Hepatocyte (in vitro differentiated cells): ENCODE results near the gene DOCK4. TPM values are rescaled to one million over a fixed set of nuclear protein-coding genes. Genes with fewer than 3 reads are reported as not detected.

Experiments used
- DNase-seq: peaks from one replicate; pipeline ENCODE4 v3.0.0-alpha.2; 2016; ENCODE audit warnings: low spot score
- H2AFZ ChIP-seq: fragments of 200-600 bp; sonication (generic); 2 replicates; pipeline ENCODE4 v1.6.0; 2016; ENCODE audit warnings: antibody characterized with exemption, mild to moderate bottlenecking
- H3K27ac ChIP-seq: fragments of 200-600 bp; sonication (generic); 2 replicates; pipeline ENCODE4 v1.5.1; 2016; ENCODE audit warnings: mild to moderate bottlenecking
- H3K27me3 ChIP-seq: fragments of 200-600 bp; sonication (generic); 2 replicates; pipeline ENCODE4 v1.6.1; 2016
- H3K36me3 ChIP-seq: fragments of 200-600 bp; sonication (generic); replicated peaks from 2 replicates; pipeline ENCODE4 v1.5.1; 2016; ENCODE audit warnings: low read depth; ENCODE audit not compliant: insufficient read depth
- H3K4me1 ChIP-seq: fragments of 200-600 bp; sonication (generic); 2 replicates; pipeline ENCODE4 v1.5.1; 2016; ENCODE audit warnings: mild to moderate bottlenecking, moderate library complexity; ENCODE audit not compliant: insufficient read depth
- H3K4me2 ChIP-seq: fragments of 200-600 bp; sonication (generic); 2 replicates; pipeline ENCODE4 v1.6.0; 2016
- H3K4me3 ChIP-seq: fragments of 200-600 bp; sonication (generic); 2 replicates; pipeline ENCODE4 v1.5.1; 2016; ENCODE audit warnings: mild to moderate bottlenecking
- H3K79me2 ChIP-seq: fragments of 200-600 bp; sonication (generic); 2 replicates; pipeline ENCODE4 v1.6.0; 2017; ENCODE audit warnings: mild to moderate bottlenecking
- H3K9me2 ChIP-seq: fragments of 200-600 bp; sonication (generic); replicated peaks from 2 replicates; pipeline ENCODE4 v1.6.0; 2017; ENCODE audit warnings: mild to moderate bottlenecking; ENCODE audit not compliant: insufficient read depth
- H3K9me3 ChIP-seq: fragments of 200-600 bp; sonication (generic); 2 replicates; pipeline ENCODE4 v1.5.1; 2016; ENCODE audit warnings: low read depth, mild to moderate bottlenecking
- H4K20me1 ChIP-seq: fragments of 200-600 bp; sonication (generic); 2 replicates; pipeline ENCODE4 v1.6.0; 2016; ENCODE audit warnings: mild to moderate bottlenecking; ENCODE audit not compliant: insufficient read depth, poor library complexity, severe bottlenecking
- EZH2 ChIP-seq: fragments of 200-600 bp; sonication (generic); IDR thresholded peaks from 2 replicates; pipeline ENCODE4 v1.6.1; 2016; ENCODE audit warnings: antibody characterized with exemption, mild to moderate bottlenecking, borderline replicate concordance
- EZH2phosphoT487 ChIP-seq: fragments of 200-600 bp; sonication (generic); IDR thresholded peaks from one replicate; pipeline ENCODE4 v1.6.1; 2018; ENCODE audit warnings: antibody characterized with exemption, mild to moderate bottlenecking, low read depth, moderate library complexity; ENCODE audit not compliant: unreplicated experiment, severe bottlenecking
- whole genome bisulfite sequencing: methylation state at CpG from one replicate; pipeline ENCODE4 v1.1.6; 2016; ENCODE audit warnings: low lambda C conversion rate; ENCODE audit errors: missing lambda C conversion rate; 5-methylcytosine and 5-hydroxymethylcytosine counted together
- polyA plus RNA-seq: library from polyadenylated mRNA; unstranded; fragments of >200 nt; fragmentation: Nextera tagmentation; extraction: Ambion mirVana; gene quantifications from 2 replicates; pipeline ENCODE4 v1.2.1, GENCODE V29; 2016
- total RNA-seq: library from RNA; depleted of rRNA; stranded (reverse); fragments of >200 nt; gene quantifications from 2 replicates; pipeline ENCODE4 v1.2.3, GENCODE V29; 2014
- TF ChIP-seq, protein P1 (sequence below): fragments of 200-600 bp; sonication (generic); IDR thresholded peaks from 2 replicates; pipeline ENCODE4 v1.5.1; 2016; ENCODE audit warnings: antibody characterized with exemption, mild to moderate bottlenecking; ENCODE audit not compliant: poor library complexity

DOCK4 gene, protein sequence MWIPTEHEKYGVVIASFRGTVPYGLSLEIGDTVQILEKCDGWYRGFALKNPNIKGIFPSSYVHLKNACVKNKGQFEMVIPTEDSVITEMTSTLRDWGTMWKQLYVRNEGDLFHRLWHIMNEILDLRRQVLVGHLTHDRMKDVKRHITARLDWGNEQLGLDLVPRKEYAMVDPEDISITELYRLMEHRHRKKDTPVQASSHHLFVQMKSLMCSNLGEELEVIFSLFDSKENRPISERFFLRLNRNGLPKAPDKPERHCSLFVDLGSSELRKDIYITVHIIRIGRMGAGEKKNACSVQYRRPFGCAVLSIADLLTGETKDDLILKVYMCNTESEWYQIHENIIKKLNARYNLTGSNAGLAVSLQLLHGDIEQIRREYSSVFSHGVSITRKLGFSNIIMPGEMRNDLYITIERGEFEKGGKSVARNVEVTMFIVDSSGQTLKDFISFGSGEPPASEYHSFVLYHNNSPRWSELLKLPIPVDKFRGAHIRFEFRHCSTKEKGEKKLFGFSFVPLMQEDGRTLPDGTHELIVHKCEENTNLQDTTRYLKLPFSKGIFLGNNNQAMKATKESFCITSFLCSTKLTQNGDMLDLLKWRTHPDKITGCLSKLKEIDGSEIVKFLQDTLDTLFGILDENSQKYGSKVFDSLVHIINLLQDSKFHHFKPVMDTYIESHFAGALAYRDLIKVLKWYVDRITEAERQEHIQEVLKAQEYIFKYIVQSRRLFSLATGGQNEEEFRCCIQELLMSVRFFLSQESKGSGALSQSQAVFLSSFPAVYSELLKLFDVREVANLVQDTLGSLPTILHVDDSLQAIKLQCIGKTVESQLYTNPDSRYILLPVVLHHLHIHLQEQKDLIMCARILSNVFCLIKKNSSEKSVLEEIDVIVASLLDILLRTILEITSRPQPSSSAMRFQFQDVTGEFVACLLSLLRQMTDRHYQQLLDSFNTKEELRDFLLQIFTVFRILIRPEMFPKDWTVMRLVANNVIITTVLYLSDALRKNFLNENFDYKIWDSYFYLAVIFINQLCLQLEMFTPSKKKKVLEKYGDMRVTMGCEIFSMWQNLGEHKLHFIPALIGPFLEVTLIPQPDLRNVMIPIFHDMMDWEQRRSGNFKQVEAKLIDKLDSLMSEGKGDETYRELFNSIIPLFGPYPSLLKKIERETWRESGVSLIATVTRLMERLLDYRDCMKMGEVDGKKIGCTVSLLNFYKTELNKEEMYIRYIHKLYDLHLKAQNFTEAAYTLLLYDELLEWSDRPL (N-terminal part only)
- total RNA-seq, result 22.8 and 22.9 TPM in 2 replicates
- 4.4 and 6.0 TPM in 2 replicates for polyA plus RNA-seq

DNA sequence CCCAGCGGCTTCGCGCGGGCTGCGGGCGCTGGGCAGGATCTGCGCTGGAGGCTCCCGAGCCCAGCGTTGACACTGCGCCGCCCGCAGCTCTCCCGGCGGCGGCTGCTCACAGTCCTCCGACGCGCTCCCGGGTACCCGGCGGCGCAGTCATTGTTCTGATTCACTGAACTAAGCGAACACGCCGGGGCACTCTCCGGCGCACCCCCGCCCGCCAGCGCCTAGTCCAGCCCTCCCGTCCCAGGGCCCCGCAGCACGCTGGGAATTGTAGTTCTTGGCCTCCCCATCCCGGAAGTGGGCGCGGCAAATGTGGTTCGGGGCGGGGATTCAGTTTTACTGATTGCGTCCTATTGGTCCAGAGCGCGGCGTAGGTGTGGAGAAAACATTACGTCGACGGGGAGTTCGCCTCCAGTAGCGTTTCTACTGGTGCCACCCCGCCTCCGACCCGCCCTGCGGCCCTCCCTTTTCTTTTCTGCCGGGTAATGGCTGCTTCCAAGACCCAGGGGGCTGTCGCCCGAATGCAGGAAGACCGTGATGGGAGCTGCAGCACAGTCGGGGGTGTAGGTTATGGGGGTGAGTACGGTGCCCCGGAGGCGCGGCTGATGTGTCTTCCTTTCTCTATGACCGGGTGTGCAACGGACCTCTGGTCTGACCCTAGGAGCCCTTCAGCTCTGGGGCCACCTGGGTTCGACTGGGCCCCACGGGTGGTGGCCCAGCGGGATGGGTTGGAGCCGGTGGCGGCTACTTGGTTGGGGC, at the start of gene DOCK4, which contains the start of gene ZNF277:
Gene DOCK4 (minus strand): TSS at position 162 of the 753 bp plus-strand sequence. CDS start 261 bp downstream, outside the sequence.
Gene ZNF277 (plus strand): TSS at position 458 of the 753 bp plus-strand sequence. CDS start 22 bp downstream, at position 480.
- no peaks in the 10 kb centered on the region for H3K27me3 ChIP-seq
- WGBS, result 2% methylated on average over 52 of the region's 67 CpGs
- peak within 1 kb of the TSS; percentile 79 for H2AFZ ChIP-seq
- H3K4me1 ChIP-seq, result peaks cover 11% of the 10 kb centered on the region
- peaks cover 77% of the 10 kb centered on the region for H3K79me2 ChIP-seq
- no peaks in the 10 kb centered on the region for H3K36me3 ChIP-seq
- peak within 1 kb of the TSS; percentile 86 for H3K4me2 ChIP-seq
- H4K20me1 ChIP-seq, result no peaks in the 10 kb centered on the region
- H3K9me2 ChIP-seq, result no peaks in the 10 kb centered on the region
- H3K4me3 ChIP-seq, result peak within 1 kb of the TSS; percentile 89
- no peak for TF ChIP-seq EZH2phosphoT487
- H3K27ac ChIP-seq, result peak within 1 kb of the TSS; percentile 67
- DNase-seq, result peak; percentile 99
- no peaks in the 10 kb centered on the region for H3K9me3 ChIP-seq

DNA sequence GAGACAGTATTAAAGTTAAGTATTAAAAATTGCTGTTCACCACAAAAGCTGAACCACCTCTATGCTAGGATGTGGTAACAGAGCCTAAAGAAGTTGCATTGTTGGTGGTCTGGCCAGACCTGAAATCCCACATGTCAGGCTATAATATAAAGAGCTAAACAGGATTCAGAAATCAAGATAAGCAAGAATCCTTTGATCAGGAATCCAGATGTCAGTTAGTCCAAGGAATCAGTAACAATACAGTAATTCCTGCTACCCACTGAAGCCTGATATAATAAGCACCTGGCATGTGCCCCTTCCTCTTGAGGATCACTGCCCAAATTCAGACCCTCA, 49.2 kb upstream of the DOCK4 start:
- Histone ChIP-seq H3K27ac (no peak overlapping the region), H2AFZ (no peak overlapping the region), H3K9me2 (no peaks in the 10 kb centered on the region), H3K4me1 (no peaks in the 10 kb centered on the region), H3K36me3 (no peaks in the 10 kb centered on the region), H3K4me2 (no peak overlapping the region), H3K79me2 (peaks cover 29% of the 10 kb centered on the region), H3K27me3 (no peaks in the 10 kb centered on the region), H3K9me3 (no peaks in the 10 kb centered on the region), H4K20me1 (no peaks in the 10 kb centered on the region), H3K4me3 (no peak overlapping the region)
- no peak for DNase-seq
- no peak for TF ChIP-seq EZH2phosphoT487
- no peak for TF ChIP-seq EZH2
- TF ChIP-seq, protein P1, sequence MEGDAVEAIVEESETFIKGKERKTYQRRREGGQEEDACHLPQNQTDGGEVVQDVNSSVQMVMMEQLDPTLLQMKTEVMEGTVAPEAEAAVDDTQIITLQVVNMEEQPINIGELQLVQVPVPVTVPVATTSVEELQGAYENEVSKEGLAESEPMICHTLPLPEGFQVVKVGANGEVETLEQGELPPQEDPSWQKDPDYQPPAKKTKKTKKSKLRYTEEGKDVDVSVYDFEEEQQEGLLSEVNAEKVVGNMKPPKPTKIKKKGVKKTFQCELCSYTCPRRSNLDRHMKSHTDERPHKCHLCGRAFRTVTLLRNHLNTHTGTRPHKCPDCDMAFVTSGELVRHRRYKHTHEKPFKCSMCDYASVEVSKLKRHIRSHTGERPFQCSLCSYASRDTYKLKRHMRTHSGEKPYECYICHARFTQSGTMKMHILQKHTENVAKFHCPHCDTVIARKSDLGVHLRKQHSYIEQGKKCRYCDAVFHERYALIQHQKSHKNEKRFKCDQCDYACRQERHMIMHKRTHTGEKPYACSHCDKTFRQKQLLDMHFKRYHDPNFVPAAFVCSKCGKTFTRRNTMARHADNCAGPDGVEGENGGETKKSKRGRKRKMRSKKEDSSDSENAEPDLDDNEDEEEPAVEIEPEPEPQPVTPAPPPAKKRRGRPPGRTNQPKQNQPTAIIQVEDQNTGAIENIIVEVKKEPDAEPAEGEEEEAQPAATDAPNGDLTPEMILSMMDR, result no peak

DNA sequence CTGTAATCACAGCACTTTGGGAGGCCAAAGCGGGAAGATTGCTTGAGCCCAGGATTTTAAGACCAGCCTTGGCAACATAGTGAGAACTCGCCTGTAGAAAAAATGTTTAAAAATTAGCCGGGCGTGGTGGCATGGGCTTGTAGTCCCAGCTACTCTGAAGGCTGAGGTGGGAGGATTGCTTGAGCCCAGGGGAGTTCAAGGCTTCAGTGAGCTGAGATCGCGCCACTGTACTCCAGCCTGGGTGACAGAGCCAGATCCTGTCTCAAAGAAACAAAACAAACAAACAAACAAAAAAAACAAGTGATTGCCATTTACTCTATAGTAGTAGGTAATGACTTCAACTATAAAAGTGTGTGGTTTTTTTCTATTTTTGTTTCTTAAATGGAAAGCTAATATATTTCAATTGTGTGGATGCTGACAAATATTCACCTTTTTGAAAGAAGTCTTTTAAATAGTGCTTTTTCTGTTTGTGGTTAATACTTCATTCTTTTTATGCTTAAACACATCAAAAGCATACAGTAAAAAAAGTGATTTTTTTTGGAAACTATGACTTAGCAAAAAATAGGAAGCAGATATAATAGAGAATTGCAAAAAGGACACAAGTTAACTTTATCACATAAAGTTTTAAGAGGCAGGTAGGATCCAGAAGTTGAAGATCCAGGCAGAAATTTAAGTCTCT, 48.6 kb upstream of the DOCK4 start:
- Histone ChIP-seq H3K9me2 (no peaks in the 10 kb centered on the region), H4K20me1 (no peaks in the 10 kb centered on the region), H3K4me3 (no peak overlapping the region), H3K9me3 (no peaks in the 10 kb centered on the region), H3K27me3 (no peaks in the 10 kb centered on the region), H3K36me3 (no peaks in the 10 kb centered on the region), H2AFZ (no peak overlapping the region), H3K79me2 (peaks cover 29% of the 10 kb centered on the region), H3K4me2 (no peak overlapping the region), H3K4me1 (no peaks in the 10 kb centered on the region), H3K27ac (no peak overlapping the region)
- TF ChIP-seq, protein P1, result no peak
- TF ChIP-seq EZH2phosphoT487 (no peak), EZH2 (no peak)
- DNase-seq, result no peak
- 86% methylated on average over 6 of the region's 6 CpGs for WGBS
